Stimulated activated CD8-positive, alpha-beta memory T cell treated with anti-CD3 and anti-CD28 coated beads, Interleukin-7, amount 100 ng/mL, for 48 hours (primary cell): ENCODE results near the gene SMCO4.
"Not testable (repeated sequence)": the region's sequence is repeated elsewhere in the genome, so short reads cannot be mapped to it uniquely, and the experiment has no call there.

ENCODE experiments used
- DNase-seq, 2 donors: peaks; one replicate each; pipeline ENCODE4 v3.0.0-alpha.2; 2020; ENCODE audit warnings: low read depth in 1 of 2; ENCODE audit errors: extremely low read depth in 1 of 2

SMCO4 gene, protein sequence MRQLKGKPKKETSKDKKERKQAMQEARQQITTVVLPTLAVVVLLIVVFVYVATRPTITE

GRCh38 chr11:93543292-93543977 lies at the start of gene SMCO4:
TSS of gene SMCO4 (minus strand) at chr11:93543391. CDS start at chr11:93479189, 64,202 bp downstream.
- peak; percentile 52 to 61 for DNase-seq

GRCh38 chr11:93591247-93591898 lies 48.2 kb upstream of the SMCO4 start:
- DNase-seq = no peak

DNA sequence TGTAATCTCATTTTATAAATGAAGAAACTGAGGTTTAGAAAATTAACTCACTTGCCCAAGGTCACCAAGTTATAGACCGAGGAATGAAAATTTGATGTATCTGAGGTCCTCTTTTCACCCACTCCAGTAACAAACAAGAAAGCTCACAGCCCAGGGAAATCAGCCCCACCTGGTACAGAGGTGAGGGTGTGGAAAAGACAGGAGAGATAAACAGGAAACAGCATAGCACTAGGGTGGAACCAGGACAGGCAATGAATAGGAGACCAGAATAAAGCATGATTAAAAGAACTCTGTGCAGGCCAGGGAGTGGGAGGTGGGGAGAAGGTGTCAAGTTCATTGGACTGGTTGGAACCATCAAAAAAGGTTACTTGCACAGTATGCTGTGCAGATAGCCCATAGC lies 46.2 kb upstream of the SMCO4 start:
- no peak for DNase-seq

GRCh38 chr11:93587858-93588581 lies 44.8 kb upstream of the SMCO4 start:
- no peak for DNase-seq

GRCh38 chr11:93587425-93587824 lies 44.2 kb upstream of the SMCO4 start:
- DNase-seq = not testable (repeated sequence)

DNA sequence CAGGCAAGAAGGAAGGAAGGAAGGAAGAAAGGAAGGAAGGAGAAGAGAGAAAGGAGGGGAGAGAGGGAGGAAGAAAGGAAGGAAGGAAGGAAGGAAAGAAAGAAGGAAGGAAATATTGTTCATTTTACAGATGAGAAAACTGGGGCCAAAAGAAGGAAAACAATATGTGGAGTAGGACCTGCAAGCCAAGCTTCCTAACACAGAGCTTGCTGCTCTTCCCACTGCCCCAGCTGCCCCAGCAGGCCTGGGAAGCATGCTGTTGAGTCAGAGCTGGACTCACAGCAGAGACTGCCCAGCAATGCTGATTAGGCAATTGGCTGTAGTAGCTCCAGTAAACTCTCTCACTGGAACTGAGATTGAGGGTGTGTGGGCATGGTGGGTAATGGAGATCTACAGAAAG lies 42.6 kb upstream of the SMCO4 start:
- DNase-seq = no peak

- DNase-seq = no peak
These were observed 40.3 kb upstream of the SMCO4 start for GRCh38 chr11:93583490-93583889.

GRCh38 chr11:93579187-93579751 lies 36.1 kb upstream of the SMCO4 start:
- DNase-seq = no peak

GRCh38 chr11:93577286-93577685 lies 34.1 kb upstream of the SMCO4 start:
- no peak for DNase-seq

DNA sequence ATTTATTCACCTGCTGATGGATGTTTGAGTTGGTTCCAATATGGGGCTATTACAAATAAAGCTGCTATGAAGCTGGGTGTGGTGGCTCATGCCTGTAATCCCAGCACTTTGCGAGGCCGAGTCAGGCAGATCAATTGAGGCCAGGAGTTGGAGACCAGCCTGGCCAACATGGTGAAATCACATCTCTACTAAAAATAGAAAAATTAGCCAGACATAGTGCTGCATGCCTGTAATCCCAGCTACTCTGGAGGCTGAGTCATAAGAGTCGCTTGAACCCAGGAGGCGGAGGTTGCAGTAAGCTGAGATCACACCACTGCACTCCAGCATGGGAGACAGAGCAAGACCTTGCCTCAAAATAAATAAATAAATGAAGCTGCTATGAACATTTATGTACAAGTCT lies 33.7 kb upstream of the SMCO4 start:
- not testable (repeated sequence) for DNase-seq

DNA sequence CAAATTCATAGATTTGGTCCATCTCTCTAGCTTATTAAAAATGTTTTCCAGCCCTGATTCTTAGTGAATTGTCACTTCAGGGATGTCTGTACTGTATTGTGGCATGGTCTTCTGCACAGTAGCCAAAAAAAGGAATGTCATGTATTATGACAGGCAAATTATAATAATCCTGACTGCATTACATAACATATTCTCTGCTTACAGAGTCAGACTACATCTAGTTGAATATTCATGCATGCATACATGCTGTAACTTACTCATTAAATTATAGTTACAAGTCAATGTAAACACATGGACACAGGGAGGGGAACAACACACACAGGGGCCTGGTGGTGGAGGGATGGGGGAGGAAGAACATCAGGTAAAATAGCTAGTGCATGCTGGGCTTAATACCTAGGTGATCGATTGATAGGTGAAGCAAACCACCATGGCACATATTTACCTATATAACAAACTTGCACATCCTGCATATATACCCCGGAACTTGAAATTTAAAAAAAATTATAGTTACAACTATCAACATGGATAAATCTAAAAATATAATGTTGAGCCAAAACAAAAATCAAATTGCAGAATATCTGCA lies 31.5 kb upstream of the SMCO4 start:
- DNase-seq = no peak

- DNase-seq = no peak
These were observed 30.0 kb upstream of the SMCO4 start for GRCh38 chr11:93573184-93573583.

DNA sequence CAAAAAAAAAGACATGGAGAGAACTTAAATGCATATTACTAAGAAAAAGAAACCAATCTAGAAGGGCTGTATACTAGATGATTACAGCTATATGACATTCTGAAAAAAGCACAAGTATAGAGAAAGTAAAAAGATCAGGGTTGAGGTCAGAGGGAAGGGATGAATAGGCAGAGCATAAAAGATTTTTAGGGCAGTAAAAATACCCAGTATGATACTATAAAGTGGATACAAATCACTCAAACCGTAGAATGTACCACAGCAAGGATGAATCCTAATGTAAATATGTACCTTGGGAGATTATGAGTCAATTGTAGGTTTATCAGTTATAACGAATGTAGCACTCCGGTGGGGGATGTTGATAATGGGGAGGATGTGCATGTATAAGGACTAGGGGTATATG lies 29.4 kb upstream of the SMCO4 start:
- DNase-seq = no peak

- DNase-seq = no peak
These were observed 29.0 kb upstream of the SMCO4 start for GRCh38 chr11:93572171-93572570.

DNA sequence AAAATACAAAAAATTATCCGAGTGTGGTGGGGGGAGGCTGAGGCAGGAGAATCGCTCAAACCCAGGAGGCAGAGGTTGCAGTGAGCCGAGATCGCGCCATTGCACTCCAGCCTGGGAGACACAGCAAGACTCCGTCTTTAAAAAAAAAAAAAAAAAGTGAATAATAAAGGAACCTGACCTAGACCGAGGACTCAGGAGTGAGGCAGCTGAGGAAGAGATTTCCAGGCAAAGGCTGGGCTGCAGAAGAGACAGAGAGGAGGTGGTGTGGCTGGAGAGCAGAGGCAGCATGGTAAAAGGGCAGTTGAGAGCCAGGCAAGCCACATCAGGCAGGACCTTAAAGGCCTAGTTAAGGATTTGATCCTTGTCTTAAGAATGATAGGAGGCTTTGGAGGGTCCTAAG lies 28.4 kb upstream of the SMCO4 start:
- DNase-seq = no peak

DNA sequence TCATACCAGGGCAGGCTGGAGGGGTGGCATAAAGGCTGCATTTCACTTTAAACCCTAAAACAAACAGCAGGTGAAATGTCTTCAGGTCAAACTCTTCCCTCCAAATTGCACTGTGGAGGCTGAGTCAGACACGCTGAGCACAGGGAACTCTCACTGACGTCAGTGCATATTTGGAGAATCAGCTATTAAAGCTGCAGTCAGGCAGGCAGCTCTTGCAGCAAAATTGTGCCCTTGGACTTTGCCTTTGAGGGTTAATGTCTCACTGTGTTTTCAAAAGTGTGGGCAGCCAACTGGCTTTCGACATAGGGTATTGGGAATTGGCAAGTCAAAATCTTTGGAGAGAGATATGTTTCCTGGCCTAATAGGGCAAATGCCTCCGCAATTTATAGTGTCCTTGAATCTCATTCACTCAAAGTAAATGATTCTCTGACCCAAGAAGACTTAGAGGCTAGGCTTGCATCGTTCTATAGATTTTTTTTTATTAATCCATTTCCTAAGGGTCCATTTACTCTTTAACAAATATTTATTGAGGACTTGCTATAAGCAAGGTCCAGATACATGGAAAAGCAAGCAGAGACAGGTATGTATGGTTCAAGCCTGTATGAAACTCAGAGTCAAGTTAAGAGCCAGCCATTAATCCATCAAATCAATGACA lies 27.7 kb upstream of the SMCO4 start:
- DNase-seq = no peak

- DNase-seq = no peak
These were observed 26.3 kb upstream of the SMCO4 start for GRCh38 chr11:93569496-93569895.

GRCh38 chr11:93568726-93569125 lies 25.5 kb upstream of the SMCO4 start:
- no peak for DNase-seq

- no peak for DNase-seq
These were observed 24.3 kb upstream of the SMCO4 start for GRCh38 chr11:93567401-93567895.

GRCh38 chr11:93564895-93565294 lies 21.7 kb upstream of the SMCO4 start:
- no peak for DNase-seq
